ENCODE measurements around the gene LRRC46. TPM values are rescaled to one million over a fixed set of nuclear protein-coding genes. Genes with fewer than 3 reads are reported as not detected.

Gene LRRC46
- total RNA-seq, 4 donors from 2014 or later = 0.18 TPM; not detected in 3

DNA sequence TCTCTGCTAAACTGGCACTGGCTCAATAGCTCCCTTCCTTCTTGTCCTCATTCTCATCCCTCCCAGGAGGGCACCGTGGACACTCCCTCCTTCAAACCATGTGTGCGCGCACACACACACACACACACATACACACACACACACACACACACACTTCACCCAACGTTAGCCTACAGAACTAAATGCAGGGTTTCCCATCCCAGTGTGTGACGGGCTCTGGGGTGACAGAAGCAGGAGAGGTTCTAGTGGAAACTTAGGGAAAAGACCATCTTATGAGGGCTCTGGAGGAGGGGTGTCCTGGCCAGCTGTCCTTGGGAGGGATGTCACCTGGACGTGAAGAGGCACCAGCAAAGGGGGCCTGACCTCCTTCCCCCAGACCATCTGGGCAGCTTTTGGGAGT is 29.6 kb upstream of the LRRC46 start:
- Histone ChIP-seq H3K36me3 (peaks cover 0 to 4% (median 0%) of the 10 kb centered on the region in 3 donors), H3K4me3 (no peak overlapping the region), H3K27ac (no peak overlapping the region), H3K9me3 (no peaks in the 10 kb centered on the region), H3K4me1 (no peaks in the 10 kb centered on the region), H3K27me3 (peaks cover 0 to 8% (median 0%) of the 10 kb centered on the region in 4 donors)
- DNase-seq = no peak
- 41 to 43% methylated on average over 5 of the region's 6 CpGs for WGBS, 2 donors
- TF ChIP-seq, protein P1, sequence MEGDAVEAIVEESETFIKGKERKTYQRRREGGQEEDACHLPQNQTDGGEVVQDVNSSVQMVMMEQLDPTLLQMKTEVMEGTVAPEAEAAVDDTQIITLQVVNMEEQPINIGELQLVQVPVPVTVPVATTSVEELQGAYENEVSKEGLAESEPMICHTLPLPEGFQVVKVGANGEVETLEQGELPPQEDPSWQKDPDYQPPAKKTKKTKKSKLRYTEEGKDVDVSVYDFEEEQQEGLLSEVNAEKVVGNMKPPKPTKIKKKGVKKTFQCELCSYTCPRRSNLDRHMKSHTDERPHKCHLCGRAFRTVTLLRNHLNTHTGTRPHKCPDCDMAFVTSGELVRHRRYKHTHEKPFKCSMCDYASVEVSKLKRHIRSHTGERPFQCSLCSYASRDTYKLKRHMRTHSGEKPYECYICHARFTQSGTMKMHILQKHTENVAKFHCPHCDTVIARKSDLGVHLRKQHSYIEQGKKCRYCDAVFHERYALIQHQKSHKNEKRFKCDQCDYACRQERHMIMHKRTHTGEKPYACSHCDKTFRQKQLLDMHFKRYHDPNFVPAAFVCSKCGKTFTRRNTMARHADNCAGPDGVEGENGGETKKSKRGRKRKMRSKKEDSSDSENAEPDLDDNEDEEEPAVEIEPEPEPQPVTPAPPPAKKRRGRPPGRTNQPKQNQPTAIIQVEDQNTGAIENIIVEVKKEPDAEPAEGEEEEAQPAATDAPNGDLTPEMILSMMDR (IDR thresholded peaks at IDR 0.05) = no peak
- TF ChIP-seq POLR2A (IDR thresholded peaks at IDR 0.05) = no peak
- intact Hi-C loops (cut with DNase I) = loop anchor here (10.0 kb wide), 1 partner anchor 107 kb away; the partner anchor contains the start of gene TBKBP1

DNA sequence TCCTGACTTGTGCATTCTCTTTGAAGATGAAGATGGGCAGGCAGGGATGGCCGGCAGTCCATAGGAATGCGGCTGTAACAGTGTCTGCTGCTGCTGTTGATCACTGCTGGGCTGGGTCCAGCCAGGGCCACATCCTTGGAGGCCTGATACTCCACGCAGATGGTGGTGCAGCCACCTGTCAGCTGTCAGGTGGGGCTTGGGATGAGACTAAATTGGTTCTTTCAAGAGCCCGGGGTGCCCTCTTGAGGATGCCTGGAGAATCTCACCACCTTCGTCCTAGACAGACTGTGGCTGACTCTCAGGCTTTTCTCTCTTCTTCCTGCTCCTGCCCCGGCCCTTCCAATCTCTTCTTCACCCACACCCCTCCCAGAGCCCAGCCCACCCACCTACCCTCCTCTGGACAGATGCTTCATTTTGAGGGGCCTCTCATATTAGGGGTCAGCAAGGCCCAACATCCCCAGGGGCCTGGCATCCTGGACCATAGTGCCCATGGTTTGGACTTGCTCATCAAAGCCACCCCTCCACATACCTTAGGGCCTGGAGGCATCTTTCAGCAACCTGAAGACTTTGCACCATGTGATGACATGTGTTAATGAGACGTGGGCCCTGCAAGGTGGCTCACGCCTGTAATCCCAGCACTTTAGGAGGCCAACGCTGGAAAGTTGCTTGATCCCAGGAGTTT is 29.0 kb upstream of the LRRC46 start:
- intact Hi-C loops (cut with DNase I) = loop anchor here (10.0 kb wide), 1 partner anchor 108 kb away; the partner anchor contains the start of gene TBKBP1
- WGBS, 2 donors = 26 to 32% methylated on average over 4 to 7 of the region's 9 CpGs
- TF ChIP-seq POLR2A (IDR thresholded peaks at IDR 0.05) = no peak
- TF ChIP-seq, protein P1 (IDR thresholded peaks at IDR 0.05) = peak in 5 of 6 experiments; percentile 31 to 61 (median 34)

DNA sequence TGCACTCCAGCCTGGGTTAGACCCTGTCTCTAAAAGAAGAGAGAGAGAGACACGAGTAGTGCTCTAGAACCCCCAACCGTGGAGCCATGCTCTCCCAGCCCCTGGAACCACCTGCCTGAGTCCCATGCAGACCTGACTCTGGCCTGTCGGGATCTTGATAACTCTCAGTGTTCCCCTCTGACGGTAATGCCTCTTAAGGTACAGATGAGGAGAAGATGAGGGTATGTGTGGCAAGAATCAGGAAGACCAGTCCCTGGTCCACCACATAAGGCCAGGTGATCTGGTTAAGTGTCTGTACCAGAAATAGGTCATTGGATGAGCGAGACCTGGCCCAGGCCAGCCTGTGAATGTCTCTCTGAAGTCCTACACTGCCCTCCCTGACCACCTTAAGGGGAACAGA is 28.3 kb upstream of the LRRC46 start:
- no peak for DNase-seq
- no peak overlapping the region for H3K4me3 ChIP-seq
- H3K4me1 ChIP-seq = no peaks in the 10 kb centered on the region
- H3K27me3 ChIP-seq = peaks cover 0 to 8% (median 0%) of the 10 kb centered on the region in 4 donors
- H3K27ac ChIP-seq = no peak overlapping the region
- TF ChIP-seq, protein P1 (IDR thresholded peaks at IDR 0.05) = no peak
- TF ChIP-seq POLR2A (IDR thresholded peaks at IDR 0.05) = no peak
- no peaks in the 10 kb centered on the region for H3K9me3 ChIP-seq
- WGBS, 2 donors = 54 to 55% methylated on average over 5 of the region's 5 CpGs
- intact Hi-C loops (cut with DNase I) = loop anchor here (10.0 kb wide), 1 partner anchor 108 kb away; the partner anchor contains the start of gene TBKBP1
- peaks cover 0 to 17% (median 4%) of the 10 kb centered on the region in 3 donors for H3K36me3 ChIP-seq

More for the DNA sequence above, 29.0 kb upstream of the LRRC46 start:
- H3K27ac ChIP-seq = no peak overlapping the region
- H3K4me1 ChIP-seq = no peaks in the 10 kb centered on the region
- H3K36me3 ChIP-seq = peaks cover 0 to 10% (median 0%) of the 10 kb centered on the region in 3 donors
- no peaks in the 10 kb centered on the region for H3K9me3 ChIP-seq
- no peak overlapping the region for H3K4me3 ChIP-seq
- peaks cover 0 to 8% (median 0%) of the 10 kb centered on the region in 4 donors for H3K27me3 ChIP-seq
- DNase-seq = no peak

DNA sequence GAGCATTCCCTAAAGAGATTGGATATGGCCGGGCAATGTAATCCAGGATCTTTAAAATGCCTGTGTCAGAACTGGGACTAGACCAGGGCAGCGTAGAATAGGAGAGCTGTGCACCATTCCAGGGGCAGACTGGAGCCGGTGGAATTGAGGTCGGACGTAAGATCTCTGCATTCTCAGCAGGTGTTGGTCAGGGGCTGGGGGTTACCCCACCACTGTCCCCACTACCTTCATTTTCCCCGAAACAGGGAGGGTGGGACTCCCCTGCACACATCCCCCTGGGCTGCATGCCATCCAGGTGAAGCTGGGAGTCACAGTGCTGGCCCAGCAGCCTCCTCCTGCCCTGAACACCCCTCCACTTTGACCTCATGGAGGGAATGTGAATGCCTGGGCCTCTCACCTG is 27.7 kb upstream of the LRRC46 start:
- intact Hi-C loops (cut with DNase I) = loop anchor here (10.0 kb wide), 1 partner anchor 109 kb away; the partner anchor contains the start of gene TBKBP1
- no peak for DNase-seq
- Histone ChIP-seq H3K9me3 (no peaks in the 10 kb centered on the region), H3K36me3 (peaks cover 0 to 23% (median 9%) of the 10 kb centered on the region in 3 donors), H3K27ac (no peak overlapping the region), H3K27me3 (peaks cover 0 to 5% (median 0%) of the 10 kb centered on the region in 4 donors), H3K4me3 (no peak overlapping the region), H3K4me1 (peaks cover 0 to under 1% (median 0%) of the 10 kb centered on the region in 3 donors)
- 73 to 74% methylated on average over 4 to 5 of the region's 6 CpGs for WGBS, 2 donors
- TF ChIP-seq POLR2A (IDR thresholded peaks at IDR 0.05) = no peak
- TF ChIP-seq, protein P1 (IDR thresholded peaks at IDR 0.05) = no peak

DNA sequence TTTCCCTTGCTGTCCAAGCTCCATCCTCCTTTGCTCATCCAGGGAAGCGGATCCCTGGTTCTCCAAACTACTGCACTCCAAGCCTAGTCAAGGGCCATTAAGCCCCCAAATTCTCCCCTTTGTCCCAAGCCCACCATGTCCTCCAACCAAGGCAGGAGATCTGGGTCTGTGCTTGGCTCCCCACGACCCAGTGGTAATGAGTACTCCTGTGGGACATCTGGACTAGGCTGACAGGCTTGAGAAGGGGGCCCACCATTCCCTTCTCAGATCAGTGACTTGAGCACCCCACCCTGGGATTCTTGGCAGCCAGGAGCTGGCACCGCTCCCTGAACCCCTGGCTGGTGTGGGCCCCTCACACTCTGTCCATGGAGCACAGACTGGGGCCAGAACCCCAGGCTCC is 27.0 kb upstream of the LRRC46 start:
- 54 to 56% methylated on average over 2 of the region's 3 CpGs for WGBS, 2 donors
- Histone ChIP-seq H3K36me3 (peaks cover 0 to 30% (median 13%) of the 10 kb centered on the region in 3 donors), H3K4me1 (peaks cover 0 to 8% (median 3%) of the 10 kb centered on the region in 3 donors), H3K4me3 (no peak overlapping the region), H3K27ac (no peak overlapping the region), H3K27me3 (peaks cover 0 to 5% (median 0%) of the 10 kb centered on the region in 4 donors), H3K9me3 (no peaks in the 10 kb centered on the region)
- DNase-seq = no peak
- intact Hi-C loops (cut with DNase I) = loop anchor here (10.0 kb wide), 1 partner anchor 110 kb away; the partner anchor contains the start of gene TBKBP1
- TF ChIP-seq, protein P1 (IDR thresholded peaks at IDR 0.05) = no peak
- no peak for TF ChIP-seq POLR2A (IDR thresholded peaks at IDR 0.05)
